Body of pancreas (tissue), 4 donors: ENCODE measurements around the gene ENTPD6. TPM values are rescaled to one million over a fixed set of nuclear protein-coding genes. Genes with fewer than 3 reads are reported as not detected.

Experiments used
- ATAC-seq: fragments of 150-250 bp; one replicate; pipeline ENCODE4 v1.9.1; 2016
- DNase-seq, 4 donors: peaks; one replicate each; pipeline ENCODE4 v3.0.0-alpha.2; 2019
- H3K27ac ChIP-seq, 4 donors: fragments of 200-600 bp; sonication (generic); 1 replicate in 3 of 4; 2 replicates in 1 of 4; pipeline versions ENCODE4 v1.5.1 to v1.6.1; 2016 to 2019; ENCODE audit warnings: mild to moderate bottlenecking in 1 of 4, mixed read lengths in 1 of 4, moderate library complexity in 1 of 4
- H3K27me3 ChIP-seq, 2 donors: fragments of 200-600 bp; sonication (generic); one replicate each; pipeline ENCODE4 v1.6.0; 2016; ENCODE audit warnings: mild to moderate bottlenecking in 1 of 2
- H3K36me3 ChIP-seq, 2 donors: fragments of 200-600 bp; sonication (generic); replicated peaks in 1 of 2; 2 replicates each; pipeline ENCODE4 v1.5.1; 2016; ENCODE audit warnings: low read depth in 2 of 2; ENCODE audit not compliant: insufficient read depth in 1 of 2
- H3K4me1 ChIP-seq: fragments of 200-600 bp; sonication (generic); one replicate; pipeline ENCODE4 v1.6.0; 2016
- H3K4me3 ChIP-seq, 2 donors: fragments of 200-600 bp; sonication (generic); 1 replicate in 1 of 2; 2 replicates in 1 of 2; pipeline ENCODE4 v1.5.1; 2016 to 2019
- H3K9me3 ChIP-seq, 3 donors: fragments of 200-600 bp; sonication (generic); 1 replicate in 2 of 3; 2 replicates in 1 of 3; pipeline ENCODE4 v1.5.1; 2016
- POLR2A ChIP-seq, 3 donors: fragments of 450-650 bp; IDR thresholded peaks; one replicate each; pipeline ENCODE4 v1.6.1; 2016; ENCODE audit warnings: antibody characterized with exemption in 3 of 3, mild to moderate bottlenecking in 2 of 3
- WGBS, 2 donors: methylation state at CpG; one replicate each; pipeline ENCODE4 v1.1.5; 2017; 5-methylcytosine and 5-hydroxymethylcytosine counted together
- intact Hi-C: fragments of 100-400 bp; cut with DNase I; formaldehyde crosslinking; loops from one replicate; pipeline ENCODE4 v1.15.1; 2023
- total RNA-seq, 2 donors: library from RNA; depleted of rRNA; stranded (reverse); fragments of >200 nt; gene quantifications; one replicate each; pipeline ENCODE4 v1.1.0, GENCODE V29; 2016
- TF ChIP-seq, protein P1 (sequence below), 7 experiments: fragments of 450-650 bp in 4 of 7; fragments of 200-600 bp in 3 of 7; sonication (generic) in 3 of 7; IDR thresholded peaks; one replicate each; pipeline ENCODE4 v1.5.1; 2016 to 2019; ENCODE audit warnings: antibody characterized with exemption in 7 of 7

ENTPD6 gene
- total RNA-seq, 2 donors from 2014 or later = 59.9 to 79.8 TPM

DNA sequence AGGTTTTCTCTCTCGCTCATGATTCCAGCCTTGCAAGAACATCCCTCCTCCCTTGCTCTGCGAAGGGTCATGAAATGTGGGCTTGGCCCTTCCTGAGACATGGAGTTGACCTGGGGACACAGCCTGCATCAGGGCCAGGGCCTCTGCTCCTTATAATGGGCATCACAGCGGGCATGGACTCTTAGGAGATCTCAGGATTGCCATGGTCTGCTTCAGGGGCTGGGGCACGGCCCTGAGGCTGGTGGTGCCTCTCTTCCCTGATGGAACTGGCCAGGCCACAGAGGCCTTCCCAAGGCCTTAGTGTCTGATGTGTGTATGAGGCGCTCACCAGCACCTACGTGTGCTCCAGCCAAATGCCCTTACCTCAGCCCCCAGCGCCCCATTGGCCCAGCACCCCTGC, 23.9 kb downstream of the ENTPD6 start:
- intact Hi-C loops = no loop called here
- Histone ChIP-seq H3K36me3 (peaks cover 6 to 20% of the 10 kb centered on the region in 2 donors), H3K4me1 (peaks cover 13% of the 10 kb centered on the region), H3K4me3 (no peak overlapping the region), H3K9me3 (no peaks in the 10 kb centered on the region), H3K27ac (no peak overlapping the region), H3K27me3 (no peaks in the 10 kb centered on the region)
- no peak for TF ChIP-seq POLR2A (IDR thresholded peaks at IDR 0.05)
- TF ChIP-seq, protein P1, sequence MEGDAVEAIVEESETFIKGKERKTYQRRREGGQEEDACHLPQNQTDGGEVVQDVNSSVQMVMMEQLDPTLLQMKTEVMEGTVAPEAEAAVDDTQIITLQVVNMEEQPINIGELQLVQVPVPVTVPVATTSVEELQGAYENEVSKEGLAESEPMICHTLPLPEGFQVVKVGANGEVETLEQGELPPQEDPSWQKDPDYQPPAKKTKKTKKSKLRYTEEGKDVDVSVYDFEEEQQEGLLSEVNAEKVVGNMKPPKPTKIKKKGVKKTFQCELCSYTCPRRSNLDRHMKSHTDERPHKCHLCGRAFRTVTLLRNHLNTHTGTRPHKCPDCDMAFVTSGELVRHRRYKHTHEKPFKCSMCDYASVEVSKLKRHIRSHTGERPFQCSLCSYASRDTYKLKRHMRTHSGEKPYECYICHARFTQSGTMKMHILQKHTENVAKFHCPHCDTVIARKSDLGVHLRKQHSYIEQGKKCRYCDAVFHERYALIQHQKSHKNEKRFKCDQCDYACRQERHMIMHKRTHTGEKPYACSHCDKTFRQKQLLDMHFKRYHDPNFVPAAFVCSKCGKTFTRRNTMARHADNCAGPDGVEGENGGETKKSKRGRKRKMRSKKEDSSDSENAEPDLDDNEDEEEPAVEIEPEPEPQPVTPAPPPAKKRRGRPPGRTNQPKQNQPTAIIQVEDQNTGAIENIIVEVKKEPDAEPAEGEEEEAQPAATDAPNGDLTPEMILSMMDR (IDR thresholded peaks at IDR 0.05) = no peak
- DNase-seq (no peak), ATAC-seq (no peak)
- 89 to 100% methylated on average over 4 to 7 of the region's 7 CpGs for WGBS, 2 donors

DNA sequence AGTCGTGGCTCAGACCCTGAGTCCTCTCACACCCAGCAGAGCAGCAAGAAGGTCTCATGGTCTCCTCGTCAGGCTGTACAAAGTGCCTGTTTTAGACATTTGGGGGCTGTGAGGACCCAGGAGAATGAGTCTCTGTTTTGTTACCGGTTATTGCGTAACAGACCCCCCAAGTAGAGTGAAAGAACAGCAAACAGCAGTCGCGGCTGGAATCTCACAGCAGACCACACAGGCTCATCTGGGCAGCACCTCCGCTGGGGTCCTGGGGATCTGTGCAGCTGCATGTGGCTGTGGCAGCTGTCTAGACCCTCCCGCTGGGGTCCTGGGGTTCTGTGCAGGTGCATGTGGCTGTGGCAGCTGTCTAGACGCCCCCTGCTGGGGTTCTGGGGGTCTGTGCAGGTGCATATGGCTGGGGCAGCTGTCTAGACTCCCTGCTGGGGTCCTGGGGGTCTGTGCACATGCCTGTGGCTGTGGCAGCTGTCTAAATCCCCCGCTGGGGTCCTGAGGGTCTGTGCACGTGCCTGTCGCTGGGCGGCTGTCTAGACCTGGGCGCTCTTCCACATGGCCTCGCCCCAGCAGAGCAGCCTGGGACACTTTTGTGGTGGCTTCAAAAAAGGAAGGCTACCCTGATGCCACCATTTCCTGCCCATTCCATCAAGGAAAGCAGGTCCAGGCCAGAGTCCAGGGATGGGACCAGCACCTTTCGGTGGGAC, 24.7 kb downstream of the ENTPD6 start:
- Histone ChIP-seq H3K4me1 (peaks cover 13% of the 10 kb centered on the region), H3K27me3 (no peaks in the 10 kb centered on the region), H3K4me3 (no peak overlapping the region), H3K9me3 (no peaks in the 10 kb centered on the region), H3K27ac (peak overlapping the region in 2 of 4 donors; percentile 30 to 52), H3K36me3 (peaks cover 6 to 13% of the 10 kb centered on the region in 2 donors)
- ATAC-seq (no peak), DNase-seq (no peak)
- 73 to 82% methylated on average over 9 to 16 of the region's 16 CpGs for WGBS, 2 donors
- no peak for TF ChIP-seq POLR2A (IDR thresholded peaks at IDR 0.05)
- TF ChIP-seq, protein P1 (IDR thresholded peaks at IDR 0.05) = no peak
- intact Hi-C loops = no loop called here

DNA sequence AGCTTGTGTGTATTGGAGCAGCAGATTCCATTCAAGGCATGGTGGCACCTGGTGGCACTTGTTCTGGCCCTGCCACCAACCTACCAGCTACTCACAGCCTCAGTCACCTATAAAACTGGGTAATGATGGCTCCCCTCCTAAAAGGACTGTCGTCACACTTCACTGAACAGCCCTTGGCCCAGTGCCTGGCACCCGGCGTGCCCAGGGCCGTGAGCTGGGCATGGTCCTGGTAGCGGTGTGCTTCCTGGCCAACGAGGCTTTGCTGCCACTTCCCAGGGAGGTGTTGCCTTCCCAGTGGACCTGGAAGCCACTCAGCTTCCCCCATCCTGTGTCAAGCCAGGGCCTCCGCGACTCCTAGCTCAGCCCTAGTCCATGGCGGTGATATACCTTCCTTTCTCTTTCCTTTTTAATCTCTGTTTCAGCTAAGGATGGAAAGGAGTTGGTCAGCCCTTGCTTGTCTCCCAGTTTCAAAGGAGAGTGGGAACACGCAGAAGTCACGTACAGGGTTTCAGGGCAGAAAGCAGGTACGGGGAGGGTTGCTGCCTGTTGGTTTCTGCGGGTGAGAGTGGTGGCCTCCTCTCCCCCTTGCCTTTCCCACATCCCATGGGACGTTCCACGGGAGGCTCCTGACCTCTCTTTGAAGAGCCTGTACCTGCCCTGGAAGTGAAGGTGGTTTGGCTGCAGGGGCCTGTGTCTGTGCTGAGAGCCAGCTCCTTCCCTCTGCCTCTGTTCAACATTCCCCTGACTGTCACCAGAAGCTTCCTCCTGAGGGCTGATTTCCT, 25.5 kb downstream of the ENTPD6 start:
- H3K9me3 ChIP-seq = no peaks in the 10 kb centered on the region
- ATAC-seq (peak; percentile 18), DNase-seq (peak in 1 of 4 donors; percentile 35)
- peaks cover 21% of the 10 kb centered on the region for H3K4me1 ChIP-seq
- H3K4me3 ChIP-seq = no peak overlapping the region
- WGBS, 2 donors = 77 to 84% methylated on average over 11 to 15 of the region's 15 CpGs
- H3K27ac ChIP-seq = peak overlapping the region in 2 of 4 donors; percentile 30 to 52
- intact Hi-C loops = no loop called here
- peaks cover under 1 to 13% of the 10 kb centered on the region in 2 donors for H3K36me3 ChIP-seq
- TF ChIP-seq, protein P1 (IDR thresholded peaks at IDR 0.05) = no peak
- no peak for TF ChIP-seq POLR2A (IDR thresholded peaks at IDR 0.05)
- H3K27me3 ChIP-seq = no peaks in the 10 kb centered on the region

DNA sequence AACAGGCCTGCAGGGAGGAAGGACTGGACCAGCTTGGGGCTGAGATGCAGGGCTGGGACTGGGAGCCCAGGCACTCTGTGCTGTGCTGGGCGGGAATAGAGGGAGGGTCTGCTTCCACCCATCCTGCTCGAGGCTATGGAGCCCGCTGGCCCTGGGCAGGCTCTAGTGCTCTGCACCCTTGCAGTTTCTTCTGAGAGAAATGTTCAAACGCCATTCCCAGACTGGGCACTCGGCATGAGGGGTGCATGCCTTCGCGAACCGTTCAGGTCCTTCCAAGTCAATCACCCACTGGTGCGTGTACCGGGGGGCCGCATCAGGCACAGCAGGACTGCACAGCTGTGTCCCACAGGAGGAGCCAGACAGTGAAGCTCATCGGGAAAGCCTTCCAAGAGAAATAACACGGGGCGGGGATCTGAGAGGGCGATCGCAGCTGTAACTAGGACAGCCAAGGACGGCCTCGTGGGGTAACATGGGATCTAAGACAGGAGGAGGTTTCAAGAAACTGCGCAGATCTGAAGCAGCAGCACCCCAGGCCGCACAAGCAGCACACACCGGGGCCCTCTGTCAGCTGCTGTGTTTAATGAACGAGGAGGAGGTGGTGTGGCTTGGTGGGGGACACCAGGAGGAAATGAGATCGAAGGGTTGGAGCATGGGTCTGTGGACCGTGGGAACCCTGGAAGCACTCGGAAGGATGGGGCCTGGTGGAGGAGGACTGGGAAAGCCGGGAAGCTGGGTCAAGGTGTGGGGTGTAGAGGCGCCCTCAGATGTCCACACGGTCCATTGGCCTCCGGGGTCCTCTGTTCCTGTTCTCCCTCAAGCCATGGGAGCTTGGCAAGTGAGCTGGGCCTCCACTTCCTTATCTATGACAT, 26.3 kb downstream of the ENTPD6 start:
- Histone ChIP-seq H3K27me3 (no peaks in the 10 kb centered on the region), H3K4me3 (no peak overlapping the region), H3K9me3 (no peaks in the 10 kb centered on the region), H3K27ac (peak overlapping the region in 1 of 4 donors; percentile 52), H3K4me1 (peaks cover 30% of the 10 kb centered on the region), H3K36me3 (peaks cover 0 to 10% of the 10 kb centered on the region in 2 donors)
- TF ChIP-seq, protein P1 (IDR thresholded peaks at IDR 0.05) = no peak
- TF ChIP-seq POLR2A (IDR thresholded peaks at IDR 0.05) = no peak
- 86 to 88% methylated on average over 24 to 27 of the region's 29 CpGs for WGBS, 2 donors
- DNase-seq (no peak), ATAC-seq (peak; percentile 7)
- intact Hi-C loops = no loop called here
